HG03097 (cell line): ENCODE measurements around the gene ZNF746.
"Not testable (repeated sequence)": the region's sequence is repeated elsewhere in the genome, so short reads cannot be mapped to it uniquely, and the experiment has no call there.

Source experiments
- ATAC-seq: cut with Tn5 transposase; IDR thresholded peaks from one replicate; pipeline ENCODE4 v1.9.1; 2021; ENCODE audit not compliant: unreplicated experiment, low FRiP score

The ZNF746 gene

DNA sequence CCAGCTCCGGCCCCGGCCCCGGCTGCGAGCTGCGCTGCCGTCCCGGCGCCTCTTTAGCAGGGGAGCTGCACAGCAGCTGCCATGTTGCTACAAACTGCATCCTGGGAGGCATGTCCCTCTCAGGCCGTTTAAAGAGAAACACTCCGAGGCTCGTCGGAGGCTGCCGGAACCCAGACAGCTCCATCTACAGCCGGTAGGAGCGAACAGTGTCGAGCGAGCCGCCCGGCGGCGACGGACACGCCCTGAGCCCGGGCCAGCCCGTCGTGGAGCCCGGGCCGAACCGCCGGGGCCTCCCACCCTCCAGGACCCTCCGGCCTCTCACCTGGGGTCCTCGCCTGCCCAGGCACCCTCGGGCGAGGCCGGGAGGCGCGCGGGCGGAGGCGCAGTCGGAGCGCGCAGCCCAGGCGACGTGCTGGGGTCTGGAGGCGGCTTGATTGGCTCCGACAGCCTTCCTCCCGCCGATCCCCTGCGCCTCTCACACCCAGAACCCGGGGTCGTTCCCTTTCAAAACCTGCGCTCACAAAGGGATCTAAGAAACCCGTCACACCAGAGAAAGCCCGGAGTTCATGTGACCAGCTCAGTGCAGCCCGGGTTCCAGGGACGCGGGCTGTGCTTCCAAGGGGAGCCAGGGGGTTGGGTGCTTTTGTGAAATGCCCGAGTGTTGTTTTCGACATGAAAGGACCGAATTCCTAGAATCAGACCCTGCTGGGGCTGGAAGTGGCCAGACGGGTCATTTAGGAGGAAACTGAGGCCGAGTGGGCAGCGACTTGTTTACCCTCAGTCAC is 36.9 kb downstream of the ZNF746 start, which contains the start of gene ZNF777:
Gene ZNF777, minus strand, starts transcription at position 570 of the 785 bp plus-strand sequence. CDS start 5,040 bp downstream, outside the sequence.
- peak; percentile 99 for ATAC-seq

GRCh38 chr7:149459540-149460452 is 37.8 kb downstream of the ZNF746 start:
- peak; percentile 26 for ATAC-seq

DNA sequence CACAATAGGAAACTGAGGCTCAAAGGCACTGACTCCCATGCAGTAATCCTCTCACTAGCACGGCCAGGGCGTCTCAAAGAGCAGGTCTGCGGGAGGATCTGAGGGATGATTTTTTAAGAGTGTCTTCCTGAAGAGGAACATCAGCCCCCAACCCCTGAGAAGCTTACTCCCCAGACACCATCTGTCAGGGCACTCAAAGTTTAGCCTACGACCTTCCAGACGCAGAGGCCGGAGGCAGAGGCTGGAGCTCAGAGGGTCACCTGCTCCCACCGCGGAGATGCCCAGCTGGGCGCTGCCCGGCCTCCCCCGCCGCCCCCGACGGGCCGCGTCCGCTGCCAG is 38.4 kb downstream of the ZNF746 start:
- ATAC-seq: no peak

DNA sequence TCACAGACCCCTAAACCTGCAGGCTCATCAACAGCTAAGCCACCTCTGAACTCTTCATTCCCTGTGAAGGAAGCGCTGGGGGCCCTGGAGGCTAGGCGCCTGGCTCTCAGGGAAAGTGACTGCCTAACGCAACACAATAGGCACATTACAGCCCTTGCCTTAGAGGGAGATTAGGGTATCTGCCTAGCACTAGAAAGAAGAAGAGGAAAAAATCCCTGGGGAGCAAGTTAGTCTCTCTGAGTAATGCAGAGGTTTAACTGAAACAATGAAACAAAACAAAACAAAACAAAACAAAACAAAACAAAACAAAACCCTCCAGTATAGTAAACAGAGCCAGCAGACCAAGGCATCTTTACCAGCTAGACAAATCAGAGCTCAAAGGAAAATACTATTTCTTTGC is 39.4 kb downstream of the ZNF746 start:
- no peak for ATAC-seq

DNA sequence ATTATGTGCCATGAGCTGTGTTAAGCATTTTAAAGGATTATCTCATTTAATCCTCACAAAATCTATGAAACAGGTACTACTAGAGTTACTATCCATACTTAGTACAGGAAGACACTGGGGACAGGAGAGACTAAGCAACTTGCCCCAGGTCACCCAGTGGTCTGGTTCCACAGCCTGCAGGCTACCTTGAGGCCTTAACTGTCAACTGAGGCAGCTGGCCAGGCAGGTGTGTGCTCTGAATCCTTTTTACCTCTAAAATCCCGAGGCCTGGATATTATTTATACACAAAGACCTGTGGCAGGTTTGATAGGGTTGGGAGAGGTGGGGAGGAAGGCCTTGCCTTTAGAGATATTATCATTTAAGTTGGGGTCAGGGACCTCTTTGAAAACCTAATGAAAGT is 39.8 kb downstream of the ZNF746 start:
- no peak for ATAC-seq

DNA sequence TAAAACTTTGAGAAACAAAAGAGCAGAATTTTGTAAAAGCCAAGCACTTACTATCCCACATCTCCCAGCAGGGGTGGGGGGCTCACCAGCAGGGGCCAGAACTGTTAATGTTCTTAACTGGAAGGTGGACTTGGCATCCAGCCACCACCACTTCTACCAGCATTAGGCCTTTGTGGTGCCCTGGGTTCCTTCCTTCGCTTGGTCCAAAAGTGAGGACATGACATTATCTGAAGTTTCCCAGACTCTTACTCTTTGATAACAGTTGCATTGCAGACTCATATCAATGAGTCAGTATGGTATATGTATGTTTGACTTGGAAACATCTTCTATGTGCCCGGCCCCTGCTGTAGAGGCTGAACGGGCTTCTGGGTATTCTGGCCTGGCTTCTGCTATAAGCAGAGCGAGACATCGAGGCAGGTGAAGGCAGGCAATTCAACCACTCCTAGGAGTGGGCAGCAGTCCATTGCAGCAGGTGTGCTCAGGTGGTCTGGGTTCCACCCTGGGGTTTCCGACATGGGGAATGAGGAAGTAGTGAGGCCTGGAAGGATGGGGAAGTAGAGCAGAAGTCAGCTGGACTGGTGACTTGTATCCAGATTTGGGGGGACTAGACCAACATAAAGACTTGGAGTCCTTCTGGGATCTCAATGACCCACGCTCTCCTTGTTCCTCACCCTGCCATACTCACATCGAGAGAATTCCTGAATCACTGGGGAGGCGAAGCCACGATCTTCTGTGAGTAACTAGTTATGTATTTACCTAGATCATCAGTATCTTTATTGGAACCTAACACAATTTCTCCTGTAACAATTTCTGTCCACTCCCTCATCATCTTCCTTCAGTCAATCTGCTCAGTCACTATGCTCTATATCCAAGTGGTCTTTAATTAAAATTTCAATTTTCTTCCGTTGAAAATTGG is 40.8 kb downstream of the ZNF746 start:
- no peak for ATAC-seq

GRCh38 chr7:149455175-149455950 is 42.2 kb downstream of the ZNF746 start:
- ATAC-seq: no peak

DNA sequence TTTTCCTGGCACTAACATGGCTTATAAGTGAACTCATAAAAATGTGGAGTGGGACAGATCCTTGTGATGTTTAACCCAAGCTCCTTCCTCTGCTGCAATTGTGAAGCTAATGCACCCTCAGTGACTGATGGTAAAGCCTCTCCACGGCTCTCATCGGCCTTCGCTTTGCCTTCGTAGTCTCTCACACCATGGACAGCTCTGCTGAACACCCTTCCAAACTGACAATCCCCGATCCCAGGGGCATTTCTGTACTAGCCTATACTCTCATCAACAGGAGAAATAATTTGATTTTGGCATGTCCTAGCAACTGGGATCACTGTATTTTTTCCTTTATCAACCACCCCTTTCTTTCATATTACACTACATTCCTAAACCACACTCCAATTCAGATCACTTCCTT is 42.9 kb downstream of the ZNF746 start:
- ATAC-seq: no peak

DNA sequence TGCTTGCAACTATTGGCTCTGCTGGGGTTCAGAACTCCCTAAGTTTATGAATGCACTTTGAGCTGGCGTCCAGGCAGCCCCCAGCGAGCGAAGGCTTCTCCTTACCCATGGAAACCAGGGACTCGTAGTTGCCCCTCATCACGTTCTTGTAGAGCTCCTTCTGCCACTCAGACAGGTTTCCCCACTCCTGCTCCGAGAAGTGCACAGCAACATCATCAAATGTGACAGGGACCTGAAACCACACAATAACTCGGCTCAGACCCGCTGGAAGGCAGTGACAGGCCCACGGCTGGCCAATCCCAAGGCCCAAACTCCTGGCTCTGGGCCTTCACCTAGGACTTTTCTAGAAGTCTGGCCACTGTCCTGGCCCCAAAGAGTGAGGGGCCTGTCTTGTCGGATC is 43.6 kb downstream of the ZNF746 start:
- no peak for ATAC-seq

GRCh38 chr7:149450821-149451220 is 46.8 kb downstream of the ZNF746 start:
- ATAC-seq: no peak

GRCh38 chr7:149449897-149450296 is 47.7 kb downstream of the ZNF746 start:
- no peak for ATAC-seq

DNA sequence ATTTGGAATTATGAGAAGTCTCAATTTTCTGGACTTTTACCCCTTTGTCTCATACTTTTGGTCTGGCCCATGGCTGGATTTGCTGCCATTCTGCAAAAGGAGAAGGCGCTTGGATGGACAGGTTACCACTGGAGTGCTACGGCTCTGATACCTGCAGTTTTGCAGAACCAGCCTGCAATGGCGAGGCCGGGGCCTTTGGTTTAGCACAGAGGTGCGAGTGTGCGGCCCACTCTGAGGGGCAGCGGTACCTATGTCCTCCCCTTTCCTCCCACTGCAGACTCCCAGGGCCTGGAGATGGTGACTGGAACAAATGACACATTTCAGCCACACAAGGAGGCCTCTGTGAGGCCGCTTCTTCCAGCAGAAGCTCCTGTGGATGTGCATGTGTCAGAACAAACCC is 48.6 kb downstream of the ZNF746 start:
- no peak for ATAC-seq

GRCh38 chr7:149446026-149446425 is 51.6 kb downstream of the ZNF746 start:
- ATAC-seq: not testable (repeated sequence)

DNA sequence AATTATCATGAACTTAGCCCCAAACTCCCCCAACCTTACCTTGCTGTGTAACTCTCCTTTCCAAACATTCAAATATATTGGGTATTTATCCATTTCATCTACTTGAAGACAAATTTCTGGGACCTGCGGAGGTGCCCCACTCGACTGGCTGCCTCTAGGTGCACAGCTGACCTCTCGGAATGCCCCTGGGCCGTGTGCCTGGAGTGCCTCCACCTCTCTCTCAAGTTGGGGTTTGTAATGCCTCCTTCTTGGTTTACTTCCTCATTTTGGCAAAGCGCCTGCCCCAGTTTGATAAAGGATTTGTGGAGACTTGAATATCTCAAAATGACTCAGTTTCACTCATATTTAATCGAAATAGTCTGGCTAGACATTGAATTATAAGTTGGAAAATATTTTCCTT is 53.3 kb downstream of the ZNF746 start:
- ATAC-seq: no peak

DNA sequence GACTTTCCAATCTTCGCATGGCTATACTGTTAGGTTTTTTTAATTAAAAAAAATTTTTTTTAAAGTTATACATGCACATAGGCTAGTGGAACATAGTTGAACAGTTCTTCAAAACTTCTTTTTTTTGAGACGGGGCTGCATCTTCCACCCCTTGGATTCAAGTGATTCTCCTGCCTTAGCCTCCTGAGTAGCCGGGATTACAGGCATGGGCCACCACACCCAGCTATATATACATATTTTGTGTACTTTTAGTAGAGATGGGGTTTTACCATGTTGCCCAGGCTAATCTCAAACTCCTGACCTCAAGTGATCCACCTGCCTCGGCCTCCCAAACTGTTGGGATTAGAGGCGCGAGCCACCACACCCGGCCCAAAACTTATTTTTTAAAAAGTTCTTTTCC is 54.1 kb downstream of the ZNF746 start:
- ATAC-seq: no peak

- ATAC-seq: no peak
Measured at GRCh38 chr7:149442924-149443323, 54.7 kb downstream of the ZNF746 start.

DNA sequence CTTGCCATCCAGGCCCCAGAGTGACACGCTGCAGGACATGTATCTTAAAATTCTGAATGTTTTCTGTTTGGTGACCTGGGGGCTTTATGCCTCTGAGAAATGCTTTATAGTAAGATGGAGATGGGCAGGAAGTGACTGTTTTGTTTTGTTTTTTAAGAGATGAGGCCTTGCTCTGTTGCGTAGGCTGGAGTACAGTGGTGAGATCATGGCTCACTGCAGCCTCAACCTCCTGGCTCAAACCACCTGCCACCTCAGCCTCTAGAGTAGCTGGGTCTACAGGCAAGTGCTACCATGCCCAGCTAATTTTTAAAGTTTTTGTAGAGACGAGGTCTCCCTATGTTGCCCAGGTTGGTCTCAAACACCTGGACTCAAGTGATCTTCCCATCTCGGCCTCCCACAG is 57.4 kb downstream of the ZNF746 start:
- no peak for ATAC-seq

GRCh38 chr7:149436358-149436757 is 61.3 kb downstream of the ZNF746 start:
- no peak for ATAC-seq

DNA sequence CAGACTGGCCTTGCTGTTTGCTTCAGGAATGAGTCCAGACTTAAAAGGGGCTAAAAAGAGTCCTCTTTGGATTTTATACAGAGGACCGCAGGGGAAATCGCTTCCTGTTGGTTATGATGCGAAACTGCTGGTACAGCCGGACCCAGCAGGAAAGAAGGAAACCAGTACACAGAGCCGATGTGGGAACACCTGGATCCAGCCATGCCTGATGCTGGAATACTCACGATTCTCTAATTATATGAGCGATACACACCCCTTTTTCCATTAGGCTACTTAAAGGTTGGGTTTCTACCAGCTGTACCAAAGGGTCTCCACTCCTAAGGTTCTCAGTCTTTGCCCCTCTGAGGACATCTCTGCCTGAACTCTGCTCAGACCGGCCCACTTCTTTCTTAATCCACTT is 64.5 kb downstream of the ZNF746 start:
- ATAC-seq: no peak

- ATAC-seq: no peak
Measured at GRCh38 chr7:149432121-149432691, 65.4 kb downstream of the ZNF746 start.
